ENCODE results near the gene CHD1. TPM values are rescaled to one million over a fixed set of nuclear protein-coding genes. Genes with fewer than 3 reads are reported as not detected.
A peak's percentile ranks its signal among the peaks of the same experiment; 100 is the strongest.

Gene CHD1
- total and polyA plus RNA-seq, 2 experiments from 2014 or later, result 11.4 to 47.2 TPM

DNA sequence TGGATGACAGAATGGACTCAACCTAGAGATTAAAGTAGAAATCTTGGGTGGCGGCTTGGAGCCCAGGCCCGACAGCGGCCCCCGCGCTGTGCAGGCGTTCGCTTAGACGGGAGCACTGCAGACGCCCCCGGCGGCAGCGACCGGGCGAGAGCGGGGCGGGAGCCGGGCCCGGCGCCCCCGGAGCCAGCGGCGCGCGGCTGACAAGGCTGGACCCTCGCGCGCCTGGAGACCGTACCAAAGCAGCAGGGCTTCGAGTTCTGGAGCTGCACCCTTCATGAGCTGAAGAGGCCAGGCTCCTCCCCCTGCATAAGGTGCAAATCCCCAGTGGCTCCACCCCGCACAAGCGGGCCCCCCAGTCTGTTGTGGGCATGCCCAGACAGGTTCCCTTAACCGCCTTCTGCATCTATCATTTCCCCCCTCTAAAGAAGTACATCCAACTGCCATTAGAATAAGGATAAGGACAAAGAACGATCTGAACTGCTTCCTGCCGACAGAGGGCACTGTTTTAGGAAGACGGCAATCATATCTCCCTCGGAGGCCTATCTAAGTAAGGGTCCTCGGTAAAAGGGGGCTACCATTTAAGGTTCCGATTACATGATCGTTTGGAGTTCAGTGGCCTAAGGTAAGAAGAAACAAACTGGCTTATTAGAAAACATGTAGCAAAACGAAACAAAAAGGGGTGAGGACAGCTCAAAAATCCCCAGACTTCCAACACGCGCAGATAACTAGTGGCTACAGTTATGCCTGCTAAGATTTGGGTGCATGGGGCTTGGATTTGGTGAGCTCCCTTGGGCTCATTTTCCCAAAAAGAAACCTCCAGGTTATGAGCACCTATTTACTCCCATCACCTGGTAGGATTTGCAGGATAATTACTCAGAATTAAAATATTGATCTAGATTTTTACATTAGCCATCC, 89.1 kb downstream of the CHD1 start:
- TF ChIP-seq, protein P1, sequence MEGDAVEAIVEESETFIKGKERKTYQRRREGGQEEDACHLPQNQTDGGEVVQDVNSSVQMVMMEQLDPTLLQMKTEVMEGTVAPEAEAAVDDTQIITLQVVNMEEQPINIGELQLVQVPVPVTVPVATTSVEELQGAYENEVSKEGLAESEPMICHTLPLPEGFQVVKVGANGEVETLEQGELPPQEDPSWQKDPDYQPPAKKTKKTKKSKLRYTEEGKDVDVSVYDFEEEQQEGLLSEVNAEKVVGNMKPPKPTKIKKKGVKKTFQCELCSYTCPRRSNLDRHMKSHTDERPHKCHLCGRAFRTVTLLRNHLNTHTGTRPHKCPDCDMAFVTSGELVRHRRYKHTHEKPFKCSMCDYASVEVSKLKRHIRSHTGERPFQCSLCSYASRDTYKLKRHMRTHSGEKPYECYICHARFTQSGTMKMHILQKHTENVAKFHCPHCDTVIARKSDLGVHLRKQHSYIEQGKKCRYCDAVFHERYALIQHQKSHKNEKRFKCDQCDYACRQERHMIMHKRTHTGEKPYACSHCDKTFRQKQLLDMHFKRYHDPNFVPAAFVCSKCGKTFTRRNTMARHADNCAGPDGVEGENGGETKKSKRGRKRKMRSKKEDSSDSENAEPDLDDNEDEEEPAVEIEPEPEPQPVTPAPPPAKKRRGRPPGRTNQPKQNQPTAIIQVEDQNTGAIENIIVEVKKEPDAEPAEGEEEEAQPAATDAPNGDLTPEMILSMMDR (IDR thresholded peaks at IDR 0.05; ENCODE audit: low read depth, low read length), result peak; percentile 45
- DNase-seq (ENCODE audit: low read depth in 1 of 2, low spot score in 1 of 2), result peak in 1 of 2 donors; percentile 59
- H3K4me1 ChIP-seq (ENCODE audit: low read depth), result no peaks in the 10 kb centered on the region

DNA sequence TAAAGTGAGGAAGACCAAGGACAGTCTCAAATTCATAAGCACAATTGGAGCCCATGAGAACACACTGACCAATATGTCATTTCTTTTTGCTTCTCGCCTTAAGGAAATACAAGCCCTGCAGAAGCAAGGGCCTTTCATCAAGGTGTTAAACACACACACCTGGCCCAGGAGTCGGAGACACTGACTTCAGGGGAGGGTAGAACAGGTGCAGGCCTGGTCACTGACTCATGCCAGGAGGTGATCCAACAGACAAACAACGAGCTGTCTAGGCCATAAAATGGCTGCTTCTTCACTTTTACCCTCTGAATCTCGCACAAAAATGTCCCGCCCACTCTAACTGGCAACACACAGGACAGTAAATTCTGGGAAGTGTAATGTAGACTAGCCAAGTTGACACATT, 92.6 kb downstream of the CHD1 start:
- H3K27me3 ChIP-seq, result no peaks in the 10 kb centered on the region
- no peaks in the 10 kb centered on the region for H3K36me3 ChIP-seq
- H3K9me3 ChIP-seq (ENCODE audit: low read depth), result no peaks in the 10 kb centered on the region
- no peaks in the 10 kb centered on the region for H3K4me1 ChIP-seq (ENCODE audit: low read depth)
- DNase-seq (ENCODE audit: low read depth in 1 of 2, low spot score in 1 of 2), result no peak
- TF ChIP-seq, protein P1 (IDR thresholded peaks at IDR 0.05; ENCODE audit: low read depth, low read length), result no peak
- H3K4me3 ChIP-seq, result no peak overlapping the region
- H3K27ac ChIP-seq, result no peak overlapping the region

More for the DNA sequence above, 89.1 kb downstream of the CHD1 start:
- Histone ChIP-seq H3K27ac (no peak overlapping the region), H3K27me3 (no peaks in the 10 kb centered on the region), H3K36me3 (no peaks in the 10 kb centered on the region), H3K9me3 (ENCODE audit: low read depth) (no peaks in the 10 kb centered on the region), H3K4me3 (no peak overlapping the region)

DNA sequence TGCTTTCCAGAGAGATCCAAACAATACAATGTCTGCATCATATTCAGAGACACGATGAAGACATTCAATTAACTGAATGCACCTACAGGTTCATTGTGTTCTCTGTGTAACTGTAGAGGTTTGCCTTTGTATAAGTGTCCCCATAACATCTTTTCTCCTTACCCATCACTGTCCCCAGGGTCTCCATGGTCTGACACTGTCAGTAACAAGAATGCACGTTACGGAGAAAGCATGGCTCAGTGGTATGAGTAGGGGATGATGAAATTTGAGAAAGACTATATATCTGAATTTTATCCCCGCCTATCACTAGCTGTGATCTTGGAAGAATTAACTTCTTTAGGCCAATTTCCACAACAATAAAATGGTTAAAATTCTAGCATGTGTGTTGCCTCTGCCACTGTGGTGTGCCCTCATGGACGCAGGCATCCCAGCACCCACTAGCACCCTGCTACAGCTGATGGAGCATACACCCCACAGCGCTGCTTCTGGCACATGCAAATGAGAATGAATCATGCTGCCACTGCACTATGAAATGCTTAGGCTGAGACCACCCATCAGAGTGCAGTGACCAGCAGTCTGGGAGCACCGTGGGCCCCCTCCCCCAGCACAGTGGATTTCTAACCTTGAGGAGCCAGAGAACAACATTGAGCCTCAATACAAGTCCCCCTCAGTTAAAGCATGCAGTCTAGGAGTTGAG, 101.1 kb downstream of the CHD1 start:
- TF ChIP-seq, protein P1 (IDR thresholded peaks at IDR 0.05; ENCODE audit: low read depth, low read length), result no peak
- Histone ChIP-seq H3K36me3 (no peaks in the 10 kb centered on the region), H3K27me3 (no peaks in the 10 kb centered on the region), H3K9me3 (ENCODE audit: low read depth) (no peaks in the 10 kb centered on the region), H3K4me1 (ENCODE audit: low read depth) (no peaks in the 10 kb centered on the region), H3K4me3 (no peak overlapping the region), H3K27ac (no peak overlapping the region)
- DNase-seq (ENCODE audit: low read depth in 1 of 2, low spot score in 1 of 2), result no peak

DNA sequence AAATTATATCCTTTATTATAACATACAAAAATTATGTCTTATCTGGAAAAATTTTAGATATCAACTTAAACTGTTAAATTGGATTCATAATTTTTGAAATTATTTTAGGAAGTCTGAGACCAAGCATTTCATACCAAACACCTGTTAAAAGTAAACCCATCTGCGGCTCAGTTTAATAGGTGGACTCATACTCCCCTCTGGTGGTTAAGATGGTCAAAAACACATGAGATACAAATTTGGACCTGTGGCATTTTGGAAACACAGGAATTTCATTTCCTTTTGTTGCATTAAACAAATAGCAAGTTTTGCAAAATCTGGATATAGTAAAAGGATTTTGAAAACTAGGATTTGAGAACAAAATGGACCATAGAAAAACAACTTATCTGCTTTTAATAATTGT, 101.6 kb downstream of the CHD1 start:
- no peaks in the 10 kb centered on the region for H3K9me3 ChIP-seq (ENCODE audit: low read depth)
- no peaks in the 10 kb centered on the region for H3K27me3 ChIP-seq
- H3K27ac ChIP-seq, result no peak overlapping the region
- TF ChIP-seq, protein P1 (IDR thresholded peaks at IDR 0.05; ENCODE audit: low read depth, low read length), result peak; percentile 53
- no peaks in the 10 kb centered on the region for H3K36me3 ChIP-seq
- no peaks in the 10 kb centered on the region for H3K4me1 ChIP-seq (ENCODE audit: low read depth)
- H3K4me3 ChIP-seq, result no peak overlapping the region
- DNase-seq (ENCODE audit: low read depth in 1 of 2, low spot score in 1 of 2), result peak; percentile 51 to 66

DNA sequence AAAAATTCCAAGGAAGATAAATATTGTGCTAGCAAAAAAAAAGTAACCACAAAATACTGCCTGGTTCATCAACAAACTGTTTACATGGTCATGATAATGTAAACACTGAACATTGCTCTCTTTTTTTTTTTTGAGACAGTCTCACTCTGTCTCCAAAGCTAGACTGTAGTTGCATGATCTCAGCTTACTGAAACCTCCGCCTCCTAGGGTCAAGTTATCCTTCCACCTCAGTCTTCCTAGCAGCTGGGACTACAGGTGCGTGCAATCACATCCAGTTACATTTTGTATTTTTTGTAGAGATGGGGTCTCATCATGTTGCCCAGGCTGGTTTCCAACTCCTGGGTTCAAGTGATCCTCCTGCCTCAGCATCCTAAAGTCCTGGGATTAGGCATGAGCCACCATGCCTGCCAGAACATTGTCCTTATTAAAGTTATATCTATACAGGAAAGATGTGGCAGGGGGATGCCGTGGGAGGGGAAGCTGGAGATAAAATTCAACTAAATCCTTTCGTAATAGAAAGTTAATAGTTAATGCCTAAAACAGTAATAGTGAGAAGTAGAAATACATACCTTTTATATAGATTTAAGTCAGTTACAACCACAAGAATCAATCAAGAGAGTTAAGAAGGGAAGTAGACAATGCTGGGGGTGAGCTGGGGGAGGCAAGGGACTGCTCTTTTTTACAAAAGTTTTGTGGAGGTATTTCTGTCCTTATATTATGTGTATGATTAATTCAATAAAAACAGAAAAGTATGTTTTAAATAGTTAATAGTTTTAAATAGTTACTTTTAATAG, 103.0 kb downstream of the CHD1 start:
- Histone ChIP-seq H3K27ac (no peak overlapping the region), H3K27me3 (no peaks in the 10 kb centered on the region), H3K9me3 (ENCODE audit: low read depth) (no peaks in the 10 kb centered on the region), H3K36me3 (no peaks in the 10 kb centered on the region), H3K4me1 (ENCODE audit: low read depth) (no peaks in the 10 kb centered on the region), H3K4me3 (no peak overlapping the region)
- DNase-seq (ENCODE audit: low read depth in 1 of 2, low spot score in 1 of 2), result no peak
- TF ChIP-seq, protein P1 (IDR thresholded peaks at IDR 0.05; ENCODE audit: low read depth, low read length), result no peak

All from cardiac muscle cell (in vitro differentiated cells and primary cell).